NCI-H748 treated with DMSO at 0.1 percent for 48 hours (cell line): ENCODE measurements around the gene CRTC1.

Source experiments
- DNase-seq: peaks from one replicate; lab custom pipeline; 2025; lab: John Stamatoyannopoulos, UW

Gene CRTC1

GRCh38 chr19:18651733-18652132 is 31.7 kb upstream of the CRTC1 start:
- no peak for DNase-seq

GRCh38 chr19:18653853-18654252 is 29.6 kb upstream of the CRTC1 start:
- DNase-seq: no peak

GRCh38 chr19:18654469-18654868 is 29.0 kb upstream of the CRTC1 start:
- DNase-seq: no peak

GRCh38 chr19:18655173-18655844 is 28.2 kb upstream of the CRTC1 start:
- DNase-seq: no peak

- DNase-seq: no peak
Observed at GRCh38 chr19:18656337-18657086, 27.0 kb upstream of the CRTC1 start.

- DNase-seq: no peak
Observed at GRCh38 chr19:18657590-18658365, 25.7 kb upstream of the CRTC1 start.

GRCh38 chr19:18658366-18658855 is 25.1 kb upstream of the CRTC1 start:
- no peak for DNase-seq

- no peak for DNase-seq
Observed at GRCh38 chr19:18659281-18660050, 24.0 kb upstream of the CRTC1 start.

- DNase-seq: no peak
Observed at GRCh38 chr19:18660051-18660910, 23.2 kb upstream of the CRTC1 start.

GRCh38 chr19:18660939-18661670 is 22.4 kb upstream of the CRTC1 start:
- no peak for DNase-seq

GRCh38 chr19:18662972-18663732 is 20.3 kb upstream of the CRTC1 start:
- no peak for DNase-seq

- DNase-seq: no peak
Observed at GRCh38 chr19:18663940-18664530, 19.4 kb upstream of the CRTC1 start.

GRCh38 chr19:18665771-18666202 is 17.7 kb upstream of the CRTC1 start:
- no peak for DNase-seq

GRCh38 chr19:18666317-18666716 is 17.2 kb upstream of the CRTC1 start:
- no peak for DNase-seq

GRCh38 chr19:18666784-18667183 is 16.7 kb upstream of the CRTC1 start:
- no peak for DNase-seq

GRCh38 chr19:18667531-18668251 is 15.8 kb upstream of the CRTC1 start:
- no peak for DNase-seq

- DNase-seq: no peak
Observed at GRCh38 chr19:18668252-18668631, 15.2 kb upstream of the CRTC1 start.

- DNase-seq: no peak
Observed at GRCh38 chr19:18668744-18669523, 14.5 kb upstream of the CRTC1 start.
